PFSK-1 (cell line): Measurements from ENCODE around the gene SLC6A16.

Experiments used
- FOXP2 ChIP-seq: optimal IDR thresholded peaks from 2 replicates; pipeline ENCODE3; 2011; ENCODE audit warnings: borderline replicate concordance, control low read depth, inconsistent platforms; ENCODE audit not compliant: insufficient read depth; ENCODE audit errors: extremely low read length, extremely low read depth
- POLR2AphosphoS5 ChIP-seq: IDR thresholded peaks from 2 replicates; pipeline ENCODE4 v1.6.1; 2012; ENCODE audit warnings: low read depth, mild to moderate bottlenecking, control low read depth, low read length, moderate library complexity
- SIN3A ChIP-seq: IDR thresholded peaks from 2 replicates; pipeline ENCODE4 v1.6.1; 2012; ENCODE audit warnings: mild to moderate bottlenecking, low read length, moderate library complexity, borderline replicate concordance; ENCODE audit not compliant: insufficient read depth
- TAF1 ChIP-seq: IDR thresholded peaks from 2 replicates; pipeline ENCODE4 v1.6.1; 2012; ENCODE audit warnings: low read length, control low read depth, borderline replicate concordance; ENCODE audit not compliant: insufficient read depth
- TF ChIP-seq, protein P1 (sequence below), 2 experiments: IDR thresholded peaks; 2 replicates each; pipeline versions ENCODE4 v1.6.1 to v1.8.0; 2011 to 2012; ENCODE audit warnings: low read depth in 2 of 2, low read length in 2 of 2, control low read depth in 1 of 2, inconsistent platforms in 1 of 2, mild to moderate bottlenecking in 1 of 2, moderate library complexity in 1 of 2; ENCODE audit not compliant: insufficient read depth in 1 of 2

The SLC6A16 gene

DNA sequence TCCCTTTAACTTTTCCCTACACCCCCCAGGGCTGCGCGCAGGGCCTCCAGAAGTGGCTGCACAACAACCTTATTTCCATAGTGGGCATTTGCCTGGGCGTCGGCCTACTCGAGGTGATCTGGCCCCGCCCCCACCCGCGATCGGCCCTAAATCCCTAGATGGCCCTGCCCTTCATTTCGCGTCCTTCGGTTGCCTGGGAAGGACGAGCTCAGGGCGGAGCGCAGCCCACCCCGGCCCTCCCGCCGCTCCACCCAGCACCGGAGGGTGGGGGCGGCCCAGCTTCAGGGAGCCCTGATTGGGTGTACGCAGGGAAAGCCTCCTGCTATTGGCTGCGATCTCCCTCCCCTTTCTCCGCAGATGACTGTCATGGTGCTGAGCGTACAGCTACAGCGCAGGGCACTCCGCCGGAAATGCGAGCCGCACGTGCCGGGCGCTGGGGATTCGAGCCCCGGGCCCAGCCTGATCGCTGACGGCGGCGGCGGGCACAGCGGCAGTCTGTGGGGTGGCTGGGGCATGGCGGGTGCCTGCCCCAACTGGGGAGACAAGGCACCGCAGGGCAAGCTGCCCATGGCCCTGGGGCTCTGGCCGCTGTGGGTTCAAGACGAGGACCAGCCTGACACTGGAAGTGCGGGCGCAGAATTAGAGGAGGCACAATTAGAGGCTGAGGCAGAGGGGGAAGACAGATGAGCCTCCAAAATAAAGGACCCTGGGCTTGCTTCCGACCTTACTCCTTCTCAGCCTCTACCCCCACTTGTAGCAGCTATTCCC, 14.5 kb upstream of the SLC6A16 start:
- TF ChIP-seq POLR2AphosphoS5 (no peak), FOXP2 (no peak), TAF1 (no peak), SIN3A (no peak)
- TF ChIP-seq, protein P1, sequence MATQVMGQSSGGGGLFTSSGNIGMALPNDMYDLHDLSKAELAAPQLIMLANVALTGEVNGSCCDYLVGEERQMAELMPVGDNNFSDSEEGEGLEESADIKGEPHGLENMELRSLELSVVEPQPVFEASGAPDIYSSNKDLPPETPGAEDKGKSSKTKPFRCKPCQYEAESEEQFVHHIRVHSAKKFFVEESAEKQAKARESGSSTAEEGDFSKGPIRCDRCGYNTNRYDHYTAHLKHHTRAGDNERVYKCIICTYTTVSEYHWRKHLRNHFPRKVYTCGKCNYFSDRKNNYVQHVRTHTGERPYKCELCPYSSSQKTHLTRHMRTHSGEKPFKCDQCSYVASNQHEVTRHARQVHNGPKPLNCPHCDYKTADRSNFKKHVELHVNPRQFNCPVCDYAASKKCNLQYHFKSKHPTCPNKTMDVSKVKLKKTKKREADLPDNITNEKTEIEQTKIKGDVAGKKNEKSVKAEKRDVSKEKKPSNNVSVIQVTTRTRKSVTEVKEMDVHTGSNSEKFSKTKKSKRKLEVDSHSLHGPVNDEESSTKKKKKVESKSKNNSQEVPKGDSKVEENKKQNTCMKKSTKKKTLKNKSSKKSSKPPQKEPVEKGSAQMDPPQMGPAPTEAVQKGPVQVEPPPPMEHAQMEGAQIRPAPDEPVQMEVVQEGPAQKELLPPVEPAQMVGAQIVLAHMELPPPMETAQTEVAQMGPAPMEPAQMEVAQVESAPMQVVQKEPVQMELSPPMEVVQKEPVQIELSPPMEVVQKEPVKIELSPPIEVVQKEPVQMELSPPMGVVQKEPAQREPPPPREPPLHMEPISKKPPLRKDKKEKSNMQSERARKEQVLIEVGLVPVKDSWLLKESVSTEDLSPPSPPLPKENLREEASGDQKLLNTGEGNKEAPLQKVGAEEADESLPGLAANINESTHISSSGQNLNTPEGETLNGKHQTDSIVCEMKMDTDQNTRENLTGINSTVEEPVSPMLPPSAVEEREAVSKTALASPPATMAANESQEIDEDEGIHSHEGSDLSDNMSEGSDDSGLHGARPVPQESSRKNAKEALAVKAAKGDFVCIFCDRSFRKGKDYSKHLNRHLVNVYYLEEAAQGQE (IDR thresholded peaks at IDR 0.05; ENCODE audit: insufficient read depth in 1 of 2, low read depth in 2 of 2, low read length in 2 of 2) = no peak

DNA sequence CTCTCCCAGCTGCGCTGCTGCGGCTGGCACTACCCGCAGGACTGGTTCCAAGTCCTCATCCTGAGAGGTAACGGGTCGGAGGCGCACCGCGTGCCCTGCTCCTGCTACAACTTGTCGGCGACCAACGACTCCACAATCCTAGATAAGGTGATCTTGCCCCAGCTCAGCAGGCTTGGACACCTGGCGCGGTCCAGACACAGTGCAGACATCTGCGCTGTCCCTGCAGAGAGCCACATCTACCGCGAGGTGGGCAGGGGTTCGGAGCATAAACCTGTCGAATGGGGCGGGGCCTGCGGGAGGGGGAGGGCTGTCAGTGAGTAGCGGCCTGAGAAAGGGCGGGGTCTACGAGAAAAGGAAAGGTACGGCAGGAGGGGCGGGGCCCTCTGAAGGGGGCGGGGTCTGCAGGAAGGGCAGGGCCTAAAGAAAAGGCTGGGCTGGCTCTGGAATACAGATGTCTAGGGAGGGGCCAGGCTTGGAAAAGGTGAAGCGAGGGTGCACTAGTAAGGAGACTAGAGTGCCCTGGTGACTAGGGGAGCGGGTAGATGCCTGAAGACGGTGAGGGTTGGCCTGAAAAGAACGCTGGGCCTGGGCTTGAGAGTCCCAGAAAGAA, 13.8 kb upstream of the SLC6A16 start:
- TF ChIP-seq FOXP2 (no peak), POLR2AphosphoS5 (no peak), SIN3A (no peak), TAF1 (no peak)
- TF ChIP-seq, protein P1 (IDR thresholded peaks at IDR 0.05; ENCODE audit: insufficient read depth in 1 of 2, low read depth in 2 of 2, low read length in 2 of 2) = no peak

DNA sequence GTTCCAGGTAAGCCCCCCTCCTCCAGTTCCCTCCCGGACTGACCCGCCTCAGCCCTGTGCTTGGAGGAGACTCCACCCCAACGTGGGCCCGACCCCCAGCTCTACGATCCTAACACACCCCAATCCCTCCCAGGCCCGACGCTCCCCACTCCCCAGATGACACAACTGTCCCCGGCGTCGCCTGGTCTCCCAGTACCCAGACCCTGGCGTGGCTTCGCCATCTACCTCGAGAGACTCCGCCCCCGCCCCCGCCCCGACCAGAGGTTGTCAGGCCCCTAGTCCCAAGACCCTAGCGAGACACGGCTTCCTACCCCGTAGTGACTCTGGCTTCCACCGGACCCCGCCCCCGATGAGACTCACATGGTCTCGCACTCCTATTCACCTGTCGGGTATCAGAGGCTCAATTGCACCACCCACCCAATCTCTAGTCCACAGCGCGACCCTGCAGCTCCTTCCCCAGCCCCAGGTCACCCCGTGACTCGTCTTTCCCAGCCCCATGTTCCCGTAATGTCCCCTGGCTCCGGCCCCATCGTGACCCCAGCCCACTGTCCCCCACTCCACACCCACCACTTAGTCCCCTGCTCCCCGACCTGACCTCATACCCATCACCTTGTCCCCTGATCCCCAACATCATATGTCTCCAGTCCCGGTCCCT, 13.2 kb upstream of the SLC6A16 start:
- TF ChIP-seq, protein P1 (IDR thresholded peaks at IDR 0.05; ENCODE audit: insufficient read depth in 1 of 2, low read depth in 2 of 2, low read length in 2 of 2) = no peak
- TF ChIP-seq TAF1 = no peak
- no peak for TF ChIP-seq POLR2AphosphoS5
- TF ChIP-seq FOXP2 = no peak
- TF ChIP-seq SIN3A = no peak

DNA sequence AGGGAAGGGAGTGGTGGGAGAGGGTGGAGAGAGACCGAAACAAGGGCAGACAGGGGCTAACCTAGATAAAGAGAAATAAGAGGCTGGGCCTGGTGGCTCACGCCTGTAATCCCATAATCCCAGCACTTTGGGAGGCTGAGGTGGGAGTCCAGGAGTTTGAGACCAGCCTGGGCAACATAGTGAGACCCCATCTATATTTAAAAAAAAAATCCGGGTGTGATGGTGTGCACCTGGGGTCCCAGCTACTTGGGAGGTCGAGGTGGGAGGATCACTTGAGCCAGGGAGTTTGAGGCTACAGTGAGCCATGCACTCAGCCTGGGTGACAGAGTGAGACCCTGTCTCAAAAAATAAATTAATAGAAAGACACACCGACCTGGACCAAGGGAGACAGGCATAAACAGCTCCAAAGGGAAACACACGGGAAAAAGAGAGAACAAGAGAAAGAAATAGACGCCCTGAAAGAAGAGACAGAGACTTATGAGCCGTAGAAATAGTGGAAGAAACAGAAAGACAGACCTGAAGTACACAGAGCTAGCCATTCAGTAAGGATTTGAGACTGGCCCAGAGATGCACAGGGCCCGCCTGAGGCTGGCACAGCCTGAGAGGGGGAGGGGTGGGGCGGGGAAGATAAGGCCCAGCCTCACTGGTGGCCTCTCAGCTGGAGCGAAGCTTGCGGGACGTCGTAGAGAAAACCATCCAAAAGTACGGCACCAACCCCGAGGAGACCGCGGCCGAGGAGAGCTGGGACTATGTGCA, 12.5 kb upstream of the SLC6A16 start:
- TF ChIP-seq POLR2AphosphoS5 = no peak
- TF ChIP-seq TAF1 = no peak
- TF ChIP-seq FOXP2 = no peak
- TF ChIP-seq SIN3A = no peak
- TF ChIP-seq, protein P1 (IDR thresholded peaks at IDR 0.05; ENCODE audit: insufficient read depth in 1 of 2, low read depth in 2 of 2, low read length in 2 of 2) = no peak
